NCI-H187 treated with DMSO at 0.1 percent for 48 hours (cell line): ENCODE data around the gene THSD7B.

Source experiments
- DNase-seq: peaks from one replicate; lab custom pipeline; 2025; lab: John Stamatoyannopoulos, UW

THSD7B gene

GRCh38 chr2:137156221-137156844 is 391.0 kb downstream of the THSD7B start:
- no peak for DNase-seq

GRCh38 chr2:137157851-137158250 is 392.5 kb downstream of the THSD7B start:
- DNase-seq = no peak

DNA sequence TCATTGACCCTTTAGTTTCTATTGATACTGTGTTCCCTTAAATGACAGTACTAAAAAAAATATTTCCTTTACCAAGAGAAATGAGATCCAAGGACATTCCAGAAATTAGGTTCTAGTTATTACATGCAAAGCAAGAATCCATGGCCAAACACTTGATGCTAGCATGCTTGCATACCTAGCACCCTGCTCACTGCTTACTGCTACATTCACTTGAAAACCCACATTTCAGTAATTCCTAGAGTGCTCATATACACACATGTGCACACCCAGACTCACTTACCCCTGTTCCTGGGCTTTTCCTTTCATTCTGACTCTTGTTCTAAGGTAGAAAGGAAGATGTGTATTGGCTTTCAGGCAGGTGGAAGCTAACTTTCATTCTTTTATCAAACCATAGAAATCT is 395.9 kb downstream of the THSD7B start:
- no peak for DNase-seq

- DNase-seq = no peak
These were observed 400.6 kb downstream of the THSD7B start for GRCh38 chr2:137165968-137166367.

- DNase-seq = no peak
These were observed 402.3 kb downstream of the THSD7B start for GRCh38 chr2:137167651-137168050.

DNA sequence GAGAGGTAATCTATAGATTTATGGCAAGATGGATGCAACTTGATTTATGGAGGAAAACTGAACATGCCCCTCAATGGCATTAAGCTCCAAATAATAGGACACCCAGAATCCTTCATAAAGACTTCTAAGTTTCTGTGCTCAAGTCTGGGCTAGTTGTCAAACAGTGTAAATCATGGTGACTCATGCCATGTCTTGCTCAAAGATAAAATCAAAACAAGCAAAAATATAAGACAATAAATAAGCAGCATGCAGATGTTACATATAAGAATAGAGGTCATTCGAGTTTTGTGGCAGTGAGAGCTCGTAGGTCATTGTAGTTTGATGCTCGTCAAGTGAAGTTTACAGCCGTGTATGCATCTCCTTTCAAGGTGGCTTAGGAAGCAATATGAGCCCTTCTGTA is 403.2 kb downstream of the THSD7B start:
- no peak for DNase-seq

DNA sequence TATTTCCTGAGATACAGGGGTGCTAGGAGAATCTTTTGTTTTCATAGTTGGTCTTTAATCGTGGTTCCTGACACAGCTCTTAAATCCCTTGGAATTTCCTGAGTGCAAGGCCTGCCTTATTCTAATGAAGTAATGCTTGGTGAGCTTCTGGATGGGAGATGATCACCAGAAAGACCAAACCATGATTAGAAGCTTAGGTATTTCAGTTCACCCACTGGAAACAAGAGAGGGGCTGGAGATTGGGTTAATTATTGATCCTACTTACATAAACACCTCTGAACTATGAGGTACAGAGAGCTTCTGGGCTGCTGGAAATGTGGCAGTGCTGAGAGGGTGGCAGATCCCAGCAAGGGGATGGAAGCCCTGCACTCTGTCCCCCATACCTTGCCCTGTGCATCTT is 406.8 kb downstream of the THSD7B start:
- no peak for DNase-seq

DNA sequence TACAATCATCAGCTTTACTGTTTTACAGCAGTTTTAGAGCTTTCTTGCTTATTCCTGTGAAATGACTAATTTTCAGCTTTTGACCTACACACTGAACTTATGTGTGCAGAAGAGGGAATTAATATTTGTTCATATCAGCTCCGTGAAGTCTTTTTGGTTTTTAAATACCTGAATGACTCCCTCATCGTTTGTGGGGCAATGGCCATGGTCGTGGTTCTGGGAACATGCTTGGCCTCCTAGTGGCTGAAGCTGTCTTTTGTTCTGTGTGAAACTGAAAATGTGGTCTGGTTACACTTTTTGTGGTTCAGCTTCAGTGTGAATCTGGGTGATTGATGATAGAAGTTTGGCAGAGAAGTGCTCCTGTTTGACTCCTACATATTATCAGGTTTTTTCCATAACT is 408.1 kb downstream of the THSD7B start:
- DNase-seq = no peak

- DNase-seq = no peak
These were observed 409.9 kb downstream of the THSD7B start for GRCh38 chr2:137175246-137175645.

- no peak for DNase-seq
These were observed 413.6 kb downstream of the THSD7B start for GRCh38 chr2:137178951-137179377.

DNA sequence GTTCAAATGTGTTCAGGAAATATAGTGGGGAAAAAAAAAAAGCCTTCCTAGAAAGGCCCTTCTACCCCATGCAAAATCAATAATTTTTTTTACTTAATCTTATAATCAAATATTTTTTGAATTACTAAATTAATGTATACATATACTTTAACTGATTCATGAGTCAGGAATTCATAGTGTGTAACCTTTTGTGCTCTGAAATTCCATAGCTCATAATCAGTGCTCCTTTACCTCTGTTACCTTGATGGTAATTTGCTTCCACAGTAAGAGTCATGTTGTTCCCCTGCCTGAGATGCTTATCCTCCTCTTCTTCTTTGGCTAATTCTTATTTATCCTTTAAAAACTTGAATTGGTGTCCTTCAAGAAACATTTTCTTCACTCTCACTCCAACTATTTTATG is 414.2 kb downstream of the THSD7B start:
- no peak for DNase-seq

GRCh38 chr2:137180012-137180411 is 414.7 kb downstream of the THSD7B start:
- no peak for DNase-seq

DNA sequence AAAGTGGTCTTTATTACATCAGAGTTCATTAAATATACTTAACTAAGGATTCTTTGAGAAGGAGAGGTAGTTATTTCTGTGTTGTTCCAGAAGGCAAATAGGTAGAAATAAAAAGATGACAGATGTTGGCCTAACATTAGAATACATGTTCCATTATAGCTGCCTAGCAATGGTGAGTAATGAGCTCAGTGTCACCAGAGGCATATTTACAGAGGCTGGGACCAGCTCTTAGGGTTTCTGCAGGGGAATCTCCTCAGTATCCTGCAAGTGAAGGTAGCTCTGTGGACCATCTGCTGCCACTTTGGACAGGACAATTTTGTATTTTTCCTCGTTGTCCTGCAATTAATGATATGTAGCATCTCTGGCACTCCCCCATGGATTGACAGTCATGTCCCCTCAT is 416.0 kb downstream of the THSD7B start:
- DNase-seq = no peak

- DNase-seq = no peak
These were observed 416.7 kb downstream of the THSD7B start for GRCh38 chr2:137182071-137182470.

GRCh38 chr2:137183206-137183898 is 418.0 kb downstream of the THSD7B start:
- DNase-seq = no peak

DNA sequence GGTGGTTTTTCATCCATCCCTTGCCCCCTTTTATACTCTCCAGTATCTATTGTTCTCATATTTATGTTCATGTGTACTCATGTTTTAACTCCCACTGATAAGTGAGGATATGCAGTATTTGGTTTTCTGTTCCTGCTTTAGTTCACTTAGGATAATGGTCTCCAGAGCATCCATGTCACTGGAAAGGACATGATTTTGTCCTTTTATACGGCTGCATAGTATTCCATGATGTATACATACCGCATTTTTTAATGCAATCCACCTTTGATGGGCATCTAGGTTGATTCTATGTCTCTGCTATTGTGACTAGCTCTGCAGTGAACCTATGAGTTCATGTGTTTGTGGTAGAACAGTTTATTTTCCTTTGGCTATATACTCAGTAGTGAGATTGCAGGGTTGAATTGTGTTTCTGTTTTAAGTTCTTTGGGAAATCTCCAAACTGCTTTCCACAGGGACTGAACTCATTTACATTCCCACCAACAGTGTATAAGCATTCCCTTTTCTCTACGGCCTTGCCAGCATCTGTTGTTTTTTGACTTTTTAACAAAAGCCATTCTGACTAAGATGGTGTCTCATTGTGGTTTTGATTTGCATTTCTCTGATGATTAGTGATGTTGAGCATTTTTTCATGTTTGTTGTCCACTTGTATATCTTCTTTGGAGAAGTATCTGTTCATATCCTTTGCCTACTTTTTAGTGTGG is 420.2 kb downstream of the THSD7B start:
- DNase-seq = no peak

GRCh38 chr2:137187216-137187615 is 421.9 kb downstream of the THSD7B start:
- DNase-seq = no peak

GRCh38 chr2:137190411-137191195 is 425.3 kb downstream of the THSD7B start:
- DNase-seq = no peak

DNA sequence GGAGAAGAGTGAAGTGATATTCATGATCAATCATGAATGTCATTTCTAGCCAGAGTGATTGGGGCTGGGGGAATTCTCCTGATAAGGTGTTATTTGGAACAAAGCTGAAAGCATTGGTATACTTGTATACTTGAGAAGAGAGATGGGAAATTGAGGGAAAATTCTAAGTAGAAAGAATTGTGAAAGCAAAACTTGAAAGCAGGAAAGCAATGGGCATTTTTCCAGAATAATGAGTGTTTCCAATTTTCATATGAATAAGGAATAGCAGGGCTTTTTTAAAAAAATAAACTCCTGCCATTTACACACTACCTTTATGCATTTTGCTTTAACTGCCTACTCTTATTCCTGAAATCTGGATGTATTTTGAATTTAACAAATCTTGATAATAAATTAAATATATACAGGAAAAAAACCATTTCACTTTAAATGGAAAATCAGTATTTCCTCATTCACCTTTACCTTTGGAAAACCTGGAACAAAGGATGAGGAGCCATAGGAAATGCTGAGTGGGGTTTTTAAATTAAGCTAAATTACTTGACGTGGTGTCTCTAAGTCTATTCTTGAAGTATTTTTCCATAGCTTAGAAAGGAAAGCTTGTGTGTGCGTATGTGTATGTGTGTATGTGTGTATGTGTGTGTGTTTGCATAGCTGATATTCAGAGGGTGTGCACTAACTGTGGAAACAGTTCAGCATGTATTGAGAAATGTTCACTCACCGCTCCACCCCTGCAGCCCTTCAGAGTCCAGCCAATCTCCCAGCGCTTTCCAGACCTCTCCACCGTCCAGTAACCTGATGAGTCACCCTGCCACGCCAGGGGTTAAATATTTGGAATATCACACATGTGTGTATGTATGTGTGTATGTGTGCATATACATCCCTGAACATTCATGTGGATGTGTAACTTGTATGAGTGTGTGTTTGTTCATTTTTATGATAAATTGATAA is 427.3 kb downstream of the THSD7B start:
- no peak for DNase-seq

DNA sequence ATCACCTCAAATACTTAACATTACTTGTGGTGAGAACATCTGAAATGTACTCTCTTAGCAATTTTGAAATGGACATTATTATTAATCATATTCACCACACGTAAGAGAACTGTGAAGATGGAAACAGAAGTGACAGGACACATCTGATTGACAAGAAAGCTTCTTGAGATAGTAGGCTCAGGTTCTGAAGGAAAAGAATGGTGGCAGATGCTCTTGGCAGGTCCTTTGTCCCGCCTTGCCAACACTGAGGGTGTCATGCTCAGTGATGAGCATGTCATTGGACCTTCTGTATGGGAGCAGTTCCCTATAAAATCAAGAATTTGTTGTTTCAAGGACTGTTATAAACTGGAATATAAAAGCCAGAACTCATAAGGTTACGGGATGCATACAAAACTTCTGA is 428.1 kb downstream of the THSD7B start:
- DNase-seq = no peak

- DNase-seq = no peak
These were observed 428.8 kb downstream of the THSD7B start for GRCh38 chr2:137194111-137194510.
